NCI-H82 treated with DMSO at 0.1 percent for 48 hours (cell line): ENCODE data around the gene ZNF718.
"Not testable (repeated sequence)": the region's sequence is repeated elsewhere in the genome, so short reads cannot be mapped to it uniquely, and the experiment has no call there.

ENCODE experiments used
- DNase-seq: peaks from one replicate; lab custom pipeline; 2025; ENCODE audit not compliant: unreplicated experiment; lab: John Stamatoyannopoulos, UW

ZNF718 gene

GRCh38 chr4:124275-125081, at the start of gene ZNF718:
Gene ZNF718, plus strand, starts transcription at chr4:124501. Its CDS starts 170 bp downstream, at chr4:124671.
- peak; percentile 84 for DNase-seq

- DNase-seq, result no peak
Measured at GRCh38 chr4:85951-86350, 38.4 kb upstream of the ZNF718 start.

GRCh38 chr4:86559-87324, 37.6 kb upstream of the ZNF718 start:
- DNase-seq, result not testable (repeated sequence)

- no peak for DNase-seq
Measured at GRCh38 chr4:98386-98785, 25.9 kb upstream of the ZNF718 start.

GRCh38 chr4:99863-100262, 24.4 kb upstream of the ZNF718 start:
- no peak for DNase-seq

GRCh38 chr4:107083-107443, 17.2 kb upstream of the ZNF718 start:
- no peak for DNase-seq

GRCh38 chr4:107444-108429, 16.6 kb upstream of the ZNF718 start:
- DNase-seq, result no peak

- DNase-seq, result no peak
Measured at GRCh38 chr4:112771-113170, 11.5 kb upstream of the ZNF718 start.

GRCh38 chr4:113732-114131, 10.6 kb upstream of the ZNF718 start:
- no peak for DNase-seq

GRCh38 chr4:114149-114548, 10.2 kb upstream of the ZNF718 start:
- no peak for DNase-seq

- no peak for DNase-seq
Measured at GRCh38 chr4:116499-116898, 7.8 kb upstream of the ZNF718 start.

- no peak for DNase-seq
Measured at GRCh38 chr4:120616-121015, 3.7 kb upstream of the ZNF718 start.

- DNase-seq, result no peak
Measured at GRCh38 chr4:121408-122084, 2.8 kb upstream of the ZNF718 start.

- not testable (repeated sequence) for DNase-seq
Measured at GRCh38 chr4:123922-124274, 403 bp upstream of the ZNF718 start.

- DNase-seq, result no peak
Measured at GRCh38 chr4:125091-125771, 930 bp downstream of the ZNF718 start.

- DNase-seq, result no peak
Measured at GRCh38 chr4:125833-126232, 1.5 kb downstream of the ZNF718 start.

GRCh38 chr4:132483-132882, 8.2 kb downstream of the ZNF718 start:
- DNase-seq, result no peak

GRCh38 chr4:138935-139334, 14.6 kb downstream of the ZNF718 start:
- no peak for DNase-seq

- no peak for DNase-seq
Measured at GRCh38 chr4:139691-140090, 15.4 kb downstream of the ZNF718 start.

- DNase-seq, result no peak
Measured at GRCh38 chr4:146621-147020, 22.3 kb downstream of the ZNF718 start.
